A549 (cell line): Measurements from ENCODE around the gene CADPS2. TPM values are rescaled to one million over a fixed set of nuclear protein-coding genes. Genes with fewer than 3 reads are reported as not detected.

ENCODE experiments used
- ATAC-seq, 2 experiments: fragments of 200-7000 bp in 1 of 2; fragments of >200 bp in 1 of 2; cut with Nextera tagmentation in 1 of 2; cut with Tn5 transposase in 1 of 2; 3 replicates each; pipeline versions ENCODE4 v1.8.0 to v1.9.1; 2018 to 2020; ENCODE audit warnings: mild to moderate bottlenecking in 1 of 2, moderate library complexity in 1 of 2
- CTCF ChIA-PET: fragments of 300-600 bp; sonication (Branson Sonifier 250); formaldehyde crosslinking; extraction: SDS; loops from one replicate; lab custom pipeline; 2021; ENCODE audit warnings: antibody characterized with exemption, inconsistent platforms; lab: Yijun Ruan, JAX
- POLR2A ChIA-PET: fragments of 350-600 bp; formaldehyde crosslinking; extraction: SDS; loops from one replicate; lab custom pipeline; 2021; ENCODE audit warnings: antibody characterized with exemption, inconsistent platforms; lab: Yijun Ruan, JAX
- DNase-seq, 2 experiments: peaks; one replicate each; pipeline versions ENCODE4 v3.0.0 to v3.0.0-alpha.2; 2011 to 2016; ENCODE audit warnings: low read depth in 1 of 2, low spot score in 1 of 2
- FAIRE-seq: peaks from 2 replicates; lab custom pipeline; 2011; peaks lifted over from hg19 to GRCh38; lab: Jason Lieb, UNC
- H3K27ac ChIP-seq, 2 experiments: fragments of >200 bp; sonication (Bioruptor Twin); formaldehyde crosslinking; 3 replicates each; pipeline ENCODE4 v1.5.1; 2016 to 2017
- H3K4me1 ChIP-seq: fragments of >200 bp; sonication (Bioruptor Twin); formaldehyde crosslinking; 3 replicates; pipeline ENCODE4 v1.6.1; 2016
- H3K4me2 ChIP-seq: fragments of >200 bp; sonication (Bioruptor Twin); formaldehyde crosslinking; 3 replicates; pipeline ENCODE4 v1.6.1; 2016
- H3K4me3 ChIP-seq: fragments of >200 bp; sonication (Bioruptor Twin); formaldehyde crosslinking; 3 replicates; pipeline ENCODE4 v1.5.1; 2016
- H3K9me3 ChIP-seq: fragments of >200 bp; sonication (Bioruptor Twin); formaldehyde crosslinking; 3 replicates; pipeline ENCODE4 v1.6.1; 2016
- BCL3 ChIP-seq: fragments of >200 bp; sonication (Bioruptor Twin); formaldehyde crosslinking; IDR thresholded peaks from 3 replicates; pipeline ENCODE4 v1.6.1; 2016
- CEBPB ChIP-seq, 2 experiments: fragments of >200 bp in 1 of 2; sonication (Bioruptor Twin) in 1 of 2; formaldehyde crosslinking in 1 of 2; IDR thresholded peaks; 2 replicates each; pipeline ENCODE4 v1.6.1; 2012 to 2016
- CHD2 ChIP-seq: fragments of 150-350 bp; IDR thresholded peaks from 2 replicates; pipeline ENCODE4 v1.6.1; 2014; ENCODE audit warnings: low read length; ENCODE audit not compliant: partially characterized antibody
- CHD4 ChIP-seq: fragments of 200-600 bp; sonication (generic); IDR thresholded peaks from 2 replicates; pipeline ENCODE4 v1.6.1; 2016; ENCODE audit warnings: antibody characterized with exemption, mild to moderate bottlenecking, borderline replicate concordance
- E2F6 ChIP-seq: IDR thresholded peaks from 2 replicates; pipeline ENCODE4 v1.6.1; 2012; ENCODE audit warnings: low read depth, borderline replicate concordance
- EHF ChIP-seq: fragments of 250-450 bp; sonication (Bioruptor Pico); IDR thresholded peaks from 2 replicates; pipeline ENCODE4 v1.5.0; 2020; ENCODE audit warnings: mild to moderate bottlenecking
- EHMT2 ChIP-seq: fragments of 200-600 bp; sonication (generic); IDR thresholded peaks from 2 replicates; pipeline ENCODE4 v1.6.1; 2016; ENCODE audit warnings: antibody characterized with exemption, low read depth, mild to moderate bottlenecking, moderate library complexity
- EP300 ChIP-seq, 2 experiments: fragments of >200 bp; sonication (Bioruptor Twin); formaldehyde crosslinking; IDR thresholded peaks; 2 replicates in 1 of 2; 3 replicates in 1 of 2; pipeline ENCODE4 v1.6.1; 2016 to 2017
- FOSL2 ChIP-seq, 2 experiments: fragments of 450-650 bp in 1 of 2; fragments of >200 bp in 1 of 2; sonication (Bioruptor Twin) in 1 of 2; formaldehyde crosslinking; IDR thresholded peaks; 2 replicates each; pipeline versions ENCODE4 v1.5.0 to v1.6.1; 2016 to 2020; ENCODE audit warnings: mild to moderate bottlenecking in 1 of 2, moderate library complexity in 1 of 2
- HES2 ChIP-seq: fragments of >200 bp; sonication (Bioruptor Twin); formaldehyde crosslinking; IDR thresholded peaks from 2 replicates; pipeline ENCODE4 v1.6.1; 2016
- HOXA7 ChIP-seq: fragments of 250-450 bp; sonication (Bioruptor Pico); IDR thresholded peaks from 2 replicates; pipeline ENCODE4 v1.5.0; 2020; ENCODE audit warnings: mild to moderate bottlenecking, moderate library complexity
- JUN ChIP-seq, 2 experiments: fragments of >200 bp; sonication (Bioruptor Twin); formaldehyde crosslinking; IDR thresholded peaks; 2 replicates in 1 of 2; 3 replicates in 1 of 2; pipeline ENCODE4 v1.6.1; 2016 to 2017
- KDM5A ChIP-seq: fragments of 200-600 bp; sonication (generic); IDR thresholded peaks from 2 replicates; pipeline ENCODE4 v1.6.1; 2016; ENCODE audit warnings: antibody characterized with exemption, mild to moderate bottlenecking
- MAFK ChIP-seq: fragments of 450-650 bp; IDR thresholded peaks from 2 replicates; pipeline ENCODE4 v1.6.1; 2014; ENCODE audit not compliant: partially characterized antibody
- NR3C1 ChIP-seq: fragments of >200 bp; sonication (Bioruptor Twin); formaldehyde crosslinking; IDR thresholded peaks from 3 replicates; pipeline ENCODE4 v1.6.1; 2017
- PHF8 ChIP-seq: fragments of 200-600 bp; sonication (generic); IDR thresholded peaks from 2 replicates; pipeline ENCODE4 v1.6.1; 2016; ENCODE audit warnings: low read depth, mild to moderate bottlenecking, antibody characterized with exemption, moderate library complexity, borderline replicate concordance
- RAD21 ChIP-seq, 2 experiments: fragments of >200 bp in 1 of 2; sonication (Bioruptor Twin) in 1 of 2; formaldehyde crosslinking in 1 of 2; IDR thresholded peaks in 1 of 2; conservative IDR thresholded peaks in 1 of 2; 2 replicates in 1 of 2; 3 replicates in 1 of 2; pipeline ENCODE4 v1.6.1; 2012 to 2018; ENCODE audit warnings: inconsistent platforms in 1 of 2
- RARB ChIP-seq: fragments of 250-450 bp; sonication (Bioruptor Pico); IDR thresholded peaks from 2 replicates; pipeline ENCODE4 v1.8.0; 2021; ENCODE audit warnings: mild to moderate bottlenecking, moderate library complexity
- RCOR1 ChIP-seq: fragments of 150-350 bp; IDR thresholded peaks from 2 replicates; pipeline ENCODE4 v1.6.1; 2014; ENCODE audit warnings: antibody characterized with exemption, low read length, low read depth
- SREBF2 ChIP-seq: fragments of 450-650 bp; IDR thresholded peaks from 2 replicates; pipeline ENCODE4 v1.6.1; 2014; ENCODE audit warnings: mild to moderate bottlenecking, moderate library complexity
- ZSCAN20 ChIP-seq: fragments of 250-450 bp; sonication (Bioruptor Pico); IDR thresholded peaks from 2 replicates; pipeline ENCODE4 v1.8.0; 2022; ENCODE audit warnings: mild to moderate bottlenecking, moderate library complexity
- WGBS: methylation state at CpG from one replicate; pipeline ENCODE4 v1.1.6; 2017; ENCODE audit errors: missing lambda C conversion rate; 5-methylcytosine and 5-hydroxymethylcytosine counted together
- polyA plus RNA-seq, 4 experiments: library from polyadenylated mRNA; depleted of rRNA in 3 of 4; stranded (reverse); fragments of >200 nt; fragmentation: RNase III in 1 of 4; extraction: RNeasy Plus Mini Kit Qiagen cat#74134 plus additional on column Dnase treatment in 1 of 4; gene quantifications; 2 replicates in 3 of 4; 3 replicates in 1 of 4; pipeline ENCODE4 v1.2.3, GENCODE V29; 2011 to 2017
- TF ChIP-seq, protein P1 (sequence below): IDR thresholded peaks from 2 replicates; pipeline ENCODE4 v1.6.1; 2012
- TF ChIP-seq, protein P2 (sequence below): fragments of 150-350 bp; IDR thresholded peaks from 2 replicates; pipeline ENCODE4 v1.6.1; 2014; ENCODE audit warnings: low read depth, mild to moderate bottlenecking, low read length

The CADPS2 gene
- polyA plus RNA-seq, 2 of the 4 experiments (the other 2 are of a cell fraction): 0.04 to 0.10 TPM

DNA sequence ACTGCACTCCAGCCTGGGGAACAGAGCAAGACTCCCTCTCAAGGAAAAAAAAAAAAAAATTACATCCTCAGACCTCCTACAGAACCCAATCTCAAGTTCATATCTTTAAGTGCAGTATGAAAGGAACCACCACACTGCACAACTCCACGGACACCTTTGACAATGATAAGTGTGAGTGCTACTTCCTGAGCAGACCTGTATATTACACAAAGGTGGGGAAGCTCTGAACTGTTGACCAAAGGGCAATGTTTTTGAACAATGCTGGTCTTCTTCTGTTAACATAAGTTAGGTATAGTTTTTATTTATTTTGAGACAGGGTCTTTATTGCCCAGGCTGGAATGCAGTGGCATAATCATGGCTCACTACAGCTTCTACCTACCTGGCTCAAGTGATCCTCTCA is 129.4 kb downstream of the CADPS2 start:
- H3K4me1 ChIP-seq: no peaks in the 10 kb centered on the region
- no peak overlapping the region for H3K4me2 ChIP-seq
- no peak overlapping the region for H3K27ac ChIP-seq
- POLR2A ChIA-PET: no interaction called here
- ATAC-seq (no peak), DNase-seq (no peak), FAIRE-seq (no peak)
- 0% methylated on average over 1 of the region's 1 CpG for WGBS
- CTCF ChIA-PET: no interaction called here
- no peaks in the 10 kb centered on the region for H3K9me3 ChIP-seq
- TF ChIP-seq EP300 (IDR thresholded peaks at IDR 0.05): no peak
- no peak overlapping the region for H3K4me3 ChIP-seq

DNA sequence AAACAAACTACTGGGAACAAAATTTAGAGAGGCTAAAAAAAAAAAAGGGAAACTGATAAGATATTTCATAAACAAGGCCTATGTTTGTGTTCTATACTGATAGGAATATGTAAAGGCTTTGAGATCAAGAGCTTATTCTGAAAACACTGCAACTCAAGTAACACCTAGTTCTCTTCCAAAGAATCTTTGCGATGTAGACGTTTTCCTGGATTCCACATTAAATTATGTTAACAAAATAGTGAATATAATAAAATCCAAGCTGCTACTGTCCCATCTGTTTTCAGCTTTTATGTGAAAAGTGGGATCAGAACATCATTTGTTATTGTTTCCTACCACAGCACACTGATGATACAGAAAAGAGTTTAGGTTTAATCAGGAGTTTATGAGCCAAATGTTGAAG is 130.6 kb downstream of the CADPS2 start:
- Histone ChIP-seq H3K27ac (no peak overlapping the region), H3K4me2 (no peak overlapping the region), H3K4me1 (no peaks in the 10 kb centered on the region), H3K4me3 (no peak overlapping the region), H3K9me3 (no peaks in the 10 kb centered on the region)
- WGBS: 51% methylated on average over 2 of the region's 2 CpGs
- ChIA-PET CTCF (no interaction called here), POLR2A (no interaction called here)
- ATAC-seq: no peak
- no peak for DNase-seq
- no peak for TF ChIP-seq EHMT2
- no peak for TF ChIP-seq BCL3
- TF ChIP-seq RARB (CRISPR knock-in tag): no peak
- no peak for TF ChIP-seq FOSL2 (IDR thresholded peaks at IDR 0.05)
- TF ChIP-seq FOSL2 (CRISPR knock-in tag; IDR thresholded peaks at IDR 0.05): no peak
- TF ChIP-seq PHF8: no peak
- TF ChIP-seq NR3C1: no peak
- TF ChIP-seq HES2: no peak
- TF ChIP-seq E2F6: no peak
- FAIRE-seq: no peak

DNA sequence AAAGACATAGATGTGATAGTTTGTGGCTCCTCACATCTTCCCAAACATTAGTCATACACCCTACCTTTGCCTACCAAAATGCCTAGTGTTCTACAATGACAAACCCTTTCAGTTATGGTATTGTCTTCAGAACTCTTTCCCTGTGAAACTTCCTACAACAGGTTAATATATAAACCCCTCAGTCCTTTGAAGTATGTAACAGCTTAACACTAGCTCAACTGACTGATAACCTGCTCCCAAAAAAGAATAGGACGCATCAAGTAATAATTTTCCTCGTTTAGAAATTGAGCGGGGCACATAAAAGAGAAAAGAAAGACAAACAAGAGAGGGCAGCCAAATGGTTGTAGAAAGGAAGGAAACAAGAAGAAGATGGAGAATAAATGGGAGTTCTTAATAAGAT is 133.7 kb downstream of the CADPS2 start:
- TF ChIP-seq KDM5A (no peak), NR3C1 (no peak), CHD4 (no peak), HES2 (no peak), RAD21 (conservative IDR thresholded peaks at IDR 0.05 in 1 of 2, IDR thresholded peaks at IDR 0.05 in 1 of 2) (no peak), SREBF2 (no peak), JUN (IDR thresholded peaks at IDR 0.05) (no peak), CHD2 (no peak), HOXA7 (CRISPR knock-in tag) (no peak), MAFK (no peak), ZSCAN20 (no peak), E2F6 (no peak), RCOR1 (no peak), CEBPB (IDR thresholded peaks at IDR 0.05) (no peak), EHF (CRISPR knock-in tag) (no peak)
- TF ChIP-seq, protein P1, sequence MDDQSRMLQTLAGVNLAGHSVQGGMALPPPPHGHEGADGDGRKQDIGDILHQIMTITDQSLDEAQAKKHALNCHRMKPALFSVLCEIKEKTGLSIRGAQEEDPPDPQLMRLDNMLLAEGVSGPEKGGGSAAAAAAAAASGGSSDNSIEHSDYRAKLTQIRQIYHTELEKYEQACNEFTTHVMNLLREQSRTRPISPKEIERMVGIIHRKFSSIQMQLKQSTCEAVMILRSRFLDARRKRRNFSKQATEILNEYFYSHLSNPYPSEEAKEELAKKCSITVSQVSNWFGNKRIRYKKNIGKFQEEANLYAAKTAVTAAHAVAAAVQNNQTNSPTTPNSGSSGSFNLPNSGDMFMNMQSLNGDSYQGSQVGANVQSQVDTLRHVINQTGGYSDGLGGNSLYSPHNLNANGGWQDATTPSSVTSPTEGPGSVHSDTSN: no peak
- TF ChIP-seq, protein P2, sequence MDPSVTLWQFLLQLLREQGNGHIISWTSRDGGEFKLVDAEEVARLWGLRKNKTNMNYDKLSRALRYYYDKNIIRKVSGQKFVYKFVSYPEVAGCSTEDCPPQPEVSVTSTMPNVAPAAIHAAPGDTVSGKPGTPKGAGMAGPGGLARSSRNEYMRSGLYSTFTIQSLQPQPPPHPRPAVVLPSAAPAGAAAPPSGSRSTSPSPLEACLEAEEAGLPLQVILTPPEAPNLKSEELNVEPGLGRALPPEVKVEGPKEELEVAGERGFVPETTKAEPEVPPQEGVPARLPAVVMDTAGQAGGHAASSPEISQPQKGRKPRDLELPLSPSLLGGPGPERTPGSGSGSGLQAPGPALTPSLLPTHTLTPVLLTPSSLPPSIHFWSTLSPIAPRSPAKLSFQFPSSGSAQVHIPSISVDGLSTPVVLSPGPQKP: no peak
- ChIA-PET POLR2A (no interaction called here), CTCF (no interaction called here)
- DNase-seq: no peak
- no peak for ATAC-seq
- Histone ChIP-seq H3K9me3 (no peaks in the 10 kb centered on the region), H3K4me3 (no peak overlapping the region), H3K27ac (no peak overlapping the region), H3K4me1 (no peaks in the 10 kb centered on the region), H3K4me2 (no peak overlapping the region)
- 26% methylated on average over 3 of the region's 3 CpGs for WGBS
- FAIRE-seq: no peak
